ENCODE data around the gene KCNMB3. TPM values are rescaled to one million over a fixed set of nuclear protein-coding genes. Genes with fewer than 3 reads are reported as not detected.

Gene KCNMB3
- total RNA-seq (1 to 10 TPM in 4 of 5 donors, under 1 TPM in 1; 0.66 to 1.3 (median 1.1) TPM), total RNA-seq (0.08 to 1.6 (median 0.74) reads per million in 29 experiments)
- 0.59 TPM for total RNA-seq (2013)

- no peak within 1 kb of the TSS for H3K4me3 Mint-ChIP-seq
- H3K27ac ChIP-seq (ENCODE audit: low read length): no peak within 1 kb of the TSS
- CTCF ChIA-PET: no interaction called here
Observed at GRCh38 chr3:179250803-179251476, at the start of gene KCNMB3. KCNMB3 (minus strand) TSS chr3:179251114; CDS start chr3:179250990, 124 bp downstream.

GRCh38 chr3:179299999-179300613, 49.2 kb upstream of the KCNMB3 start:
- Histone ChIP-seq H3K4me3 (ENCODE audit: control insufficient read depth in 1 of 2, extremely low read depth in 1 of 2, low read length in 1 of 2) (no peak overlapping the region), H3K36me3 (ENCODE audit: control insufficient read depth in 2 of 2, extremely low read depth in 1 of 2, insufficient read depth in 1 of 2, low read length in 1 of 2) (no peaks in the 10 kb centered on the region), H3K9me3 (no peaks in the 10 kb centered on the region), H3K4me1 (ENCODE audit: control insufficient read depth in 1 of 2, extremely low read depth in 1 of 2, insufficient read depth in 2 of 2, low read length in 2 of 2) (no peaks in the 10 kb centered on the region), H3K27ac (ENCODE audit: low read length) (no peak overlapping the region), H3K27me3 (replicated peaks in 1 of 2; ENCODE audit: control insufficient read depth in 2 of 2, extremely low read depth in 1 of 2, insufficient read depth in 2 of 2, low read length in 1 of 2) (peaks cover 0 to 3% of the 10 kb centered on the region in 2 experiments)
- 80% methylated on average over 4 of the region's 5 CpGs for WGBS (ENCODE audit: insufficient coverage)
- Mint-ChIP-seq H3K9me3 (peaks cover 0 to 8% (median 4%) of the 10 kb centered on the region in 3 donors), H3K27ac (no peak overlapping the region), H3K27me3 (peaks cover 4 to 9% of the 10 kb centered on the region in 2 donors), H3K4me3 (no peak overlapping the region), H3K36me3 (no peaks in the 10 kb centered on the region), H3K4me1 (no peaks in the 10 kb centered on the region)
- ChIA-PET POLR2A (no interaction called here), CTCF (no interaction called here)
- ATAC-seq (replicated peaks in 1 of 4): no peak
- DNase-seq: no peak

More at GRCh38 chr3:179250803-179251476, at the start of gene KCNMB3:
- WGBS (ENCODE audit: insufficient coverage): 91% methylated on average over 3 of the region's 6 CpGs
- H3K9me3 Mint-ChIP-seq: no peaks in the 10 kb centered on the region
- H3K4me1 Mint-ChIP-seq: no peaks in the 10 kb centered on the region
- H3K9me3 ChIP-seq: no peaks in the 10 kb centered on the region
- H3K36me3 ChIP-seq (ENCODE audit: control insufficient read depth in 2 of 2, extremely low read depth in 1 of 2, insufficient read depth in 1 of 2, low read length in 1 of 2): no peaks in the 10 kb centered on the region
- H3K27me3 ChIP-seq (replicated peaks in 1 of 2; ENCODE audit: control insufficient read depth in 2 of 2, extremely low read depth in 1 of 2, insufficient read depth in 2 of 2, low read length in 1 of 2): no peaks in the 10 kb centered on the region
- ATAC-seq (replicated peaks in 1 of 4): no peak
- POLR2A ChIA-PET: no interaction called here
- no peak for DNase-seq
- H3K27ac Mint-ChIP-seq: no peak within 1 kb of the TSS
- H3K4me1 ChIP-seq (ENCODE audit: control insufficient read depth in 1 of 2, extremely low read depth in 1 of 2, insufficient read depth in 2 of 2, low read length in 2 of 2): no peaks in the 10 kb centered on the region
- peaks cover 5% of the 10 kb centered on the region for H3K36me3 Mint-ChIP-seq
- no peak within 1 kb of the TSS for H3K4me3 ChIP-seq (ENCODE audit: control insufficient read depth in 1 of 2, extremely low read depth in 1 of 2, low read length in 1 of 2)
- no peaks in the 10 kb centered on the region for H3K27me3 Mint-ChIP-seq

- no peak for ATAC-seq (replicated peaks in 1 of 4)
- no peaks in the 10 kb centered on the region for H3K9me3 ChIP-seq
- H3K36me3 ChIP-seq (ENCODE audit: control insufficient read depth in 2 of 2, extremely low read depth in 1 of 2, insufficient read depth in 1 of 2, low read length in 1 of 2): no peaks in the 10 kb centered on the region
- POLR2A ChIA-PET: no interaction called here
- CTCF ChIA-PET: interaction anchor here in 1 of 2 donors (1.0 kb wide), 1 partner anchor 235 kb away, joined by 4 read pairs; no protein-coding TSS in a partner anchor
- Mint-ChIP-seq H3K9me3 (peaks cover 0 to 8% (median 4%) of the 10 kb centered on the region in 3 donors), H3K27ac (no peak overlapping the region), H3K4me3 (no peak overlapping the region), H3K36me3 (no peaks in the 10 kb centered on the region), H3K27me3 (peaks cover 8 to 12% of the 10 kb centered on the region in 2 donors), H3K4me1 (no peaks in the 10 kb centered on the region)
- H3K27ac ChIP-seq (ENCODE audit: low read length): no peak overlapping the region
- H3K4me1 ChIP-seq (ENCODE audit: control insufficient read depth in 1 of 2, extremely low read depth in 1 of 2, insufficient read depth in 2 of 2, low read length in 2 of 2): no peaks in the 10 kb centered on the region
- DNase-seq: no peak
- peaks cover 0 to 2% of the 10 kb centered on the region in 2 experiments for H3K27me3 ChIP-seq (replicated peaks in 1 of 2; ENCODE audit: control insufficient read depth in 2 of 2, extremely low read depth in 1 of 2, insufficient read depth in 2 of 2, low read length in 1 of 2)
- no CpG with 5 or more reads among the region's 2 CpGs for WGBS (ENCODE audit: insufficient coverage)
- no peak overlapping the region for H3K4me3 ChIP-seq (ENCODE audit: control insufficient read depth in 1 of 2, extremely low read depth in 1 of 2, low read length in 1 of 2)
Observed at GRCh38 chr3:179299316-179299715, 48.4 kb upstream of the KCNMB3 start.

GRCh38 chr3:179297971-179298725, 47.2 kb upstream of the KCNMB3 start:
- ATAC-seq (replicated peaks in 1 of 4) (no peak), DNase-seq (no peak)
- H3K9me3 Mint-ChIP-seq: peaks cover 0 to 8% (median 4%) of the 10 kb centered on the region in 3 donors
- Histone ChIP-seq H3K4me1 (ENCODE audit: control insufficient read depth in 1 of 2, extremely low read depth in 1 of 2, insufficient read depth in 2 of 2, low read length in 2 of 2) (no peaks in the 10 kb centered on the region), H3K9me3 (no peaks in the 10 kb centered on the region), H3K36me3 (ENCODE audit: control insufficient read depth in 2 of 2, extremely low read depth in 1 of 2, insufficient read depth in 1 of 2, low read length in 1 of 2) (no peaks in the 10 kb centered on the region), H3K27ac (ENCODE audit: low read length) (no peak overlapping the region), H3K27me3 (replicated peaks in 1 of 2; ENCODE audit: control insufficient read depth in 2 of 2, extremely low read depth in 1 of 2, insufficient read depth in 2 of 2, low read length in 1 of 2) (peaks cover 0 to 2% of the 10 kb centered on the region in 2 experiments), H3K4me3 (ENCODE audit: control insufficient read depth in 1 of 2, extremely low read depth in 1 of 2, low read length in 1 of 2) (no peak overlapping the region)
- WGBS (ENCODE audit: insufficient coverage): 78% methylated on average over 1 of the region's 5 CpGs
- CTCF ChIA-PET: interaction anchor here in 1 of 2 donors (0.6 to 1.0 kb wide), 2 partner anchors 233 to 240 kb away, joined by 4 read pairs; no protein-coding TSS in a partner anchor
- H3K4me1 Mint-ChIP-seq: no peaks in the 10 kb centered on the region
- peaks cover 8 to 12% of the 10 kb centered on the region in 2 donors for H3K27me3 Mint-ChIP-seq
- H3K27ac Mint-ChIP-seq: no peak overlapping the region
- no peaks in the 10 kb centered on the region for H3K36me3 Mint-ChIP-seq
- POLR2A ChIA-PET: no interaction called here
- no peak overlapping the region for H3K4me3 Mint-ChIP-seq

- Histone ChIP-seq H3K4me3 (ENCODE audit: control insufficient read depth in 1 of 2, extremely low read depth in 1 of 2, low read length in 1 of 2) (no peak overlapping the region), H3K4me1 (ENCODE audit: control insufficient read depth in 1 of 2, extremely low read depth in 1 of 2, insufficient read depth in 2 of 2, low read length in 2 of 2) (no peaks in the 10 kb centered on the region), H3K27ac (ENCODE audit: low read length) (no peak overlapping the region), H3K36me3 (ENCODE audit: control insufficient read depth in 2 of 2, extremely low read depth in 1 of 2, insufficient read depth in 1 of 2, low read length in 1 of 2) (no peaks in the 10 kb centered on the region), H3K27me3 (replicated peaks in 1 of 2; ENCODE audit: control insufficient read depth in 2 of 2, extremely low read depth in 1 of 2, insufficient read depth in 2 of 2, low read length in 1 of 2) (peaks cover 0 to 4% of the 10 kb centered on the region in 2 experiments), H3K9me3 (no peaks in the 10 kb centered on the region)
- H3K9me3 Mint-ChIP-seq: no peaks in the 10 kb centered on the region
- DNase-seq: no peak
- ChIA-PET CTCF (no interaction called here), POLR2A (no interaction called here)
- no peak overlapping the region for H3K4me3 Mint-ChIP-seq
- no CpG with 5 or more reads among the region's 2 CpGs for WGBS (ENCODE audit: insufficient coverage)
- no peaks in the 10 kb centered on the region for H3K4me1 Mint-ChIP-seq
- no peaks in the 10 kb centered on the region for H3K36me3 Mint-ChIP-seq
- no peak for ATAC-seq (replicated peaks in 1 of 4)
- no peak overlapping the region for H3K27ac Mint-ChIP-seq
- peaks cover 12 to 16% of the 10 kb centered on the region in 2 donors for H3K27me3 Mint-ChIP-seq
Observed at GRCh38 chr3:179292450-179292849, 41.5 kb upstream of the KCNMB3 start.

- Mint-ChIP-seq H3K27me3 (peaks cover 4 to 7% of the 10 kb centered on the region in 2 donors), H3K4me1 (no peaks in the 10 kb centered on the region), H3K4me3 (no peak overlapping the region), H3K9me3 (no peaks in the 10 kb centered on the region), H3K36me3 (no peaks in the 10 kb centered on the region), H3K27ac (no peak overlapping the region)
- POLR2A ChIA-PET: interaction anchor here in 1 of 2 donors (0.5 to 0.6 kb wide), 2 partner anchors 163 to 198 kb away, joined by 3 to 13 read pairs; no protein-coding TSS in a partner anchor
- Histone ChIP-seq H3K4me3 (ENCODE audit: control insufficient read depth in 1 of 2, extremely low read depth in 1 of 2, low read length in 1 of 2) (no peak overlapping the region), H3K9me3 (no peaks in the 10 kb centered on the region), H3K4me1 (ENCODE audit: control insufficient read depth in 1 of 2, extremely low read depth in 1 of 2, insufficient read depth in 2 of 2, low read length in 2 of 2) (no peaks in the 10 kb centered on the region), H3K36me3 (ENCODE audit: control insufficient read depth in 2 of 2, extremely low read depth in 1 of 2, insufficient read depth in 1 of 2, low read length in 1 of 2) (no peaks in the 10 kb centered on the region), H3K27me3 (replicated peaks in 1 of 2; ENCODE audit: control insufficient read depth in 2 of 2, extremely low read depth in 1 of 2, insufficient read depth in 2 of 2, low read length in 1 of 2) (peaks cover 0 to 4% of the 10 kb centered on the region in 2 experiments), H3K27ac (ENCODE audit: low read length) (no peak overlapping the region)
- CTCF ChIA-PET: interaction anchor here in 1 of 2 donors (0.6 kb wide), 1 partner anchor 59 kb away, joined by 3 read pairs; no protein-coding TSS in a partner anchor
- 80% methylated on average over 1 of the region's 3 CpGs for WGBS (ENCODE audit: insufficient coverage)
- no peak for ATAC-seq (replicated peaks in 1 of 4)
- no peak for DNase-seq
Observed at GRCh38 chr3:179289295-179289694, 38.4 kb upstream of the KCNMB3 start.

All from T-cell (primary cell).